H1 (cell line): ENCODE data around the gene CEP120.

Source experiments
- ASH2L ChIP-seq: fragments of 200-600, 300-600 bp; sonication (generic); IDR thresholded peaks from one replicate; pipeline ENCODE4 v1.7.1; 2017; ENCODE audit warnings: low read length
- ATF2 ChIP-seq: IDR thresholded peaks from 2 replicates; pipeline ENCODE4 v1.6.1; 2012; ENCODE audit warnings: low read length, inconsistent platforms
- EP300 ChIP-seq, 2 experiments: IDR thresholded peaks; 1 replicate in 1 of 2; 2 replicates in 1 of 2; pipeline ENCODE4 v1.6.1; 2011 to 2012; ENCODE audit warnings: low read depth in 2 of 2, low read length in 2 of 2, mild to moderate bottlenecking in 2 of 2, borderline replicate concordance in 1 of 2, inconsistent platforms in 1 of 2, moderate library complexity in 1 of 2
- GABPA ChIP-seq: IDR thresholded peaks from 2 replicates; pipeline ENCODE4 v1.6.1; 2011; ENCODE audit warnings: mild to moderate bottlenecking, low read length, moderate library complexity, borderline replicate concordance; ENCODE audit not compliant: insufficient read depth
- JUN ChIP-seq: IDR thresholded peaks from 2 replicates; pipeline ENCODE4 v1.6.1; 2011; ENCODE audit warnings: low read depth, mild to moderate bottlenecking, improper control_type of control experiment, low read length
- JUND ChIP-seq: IDR thresholded peaks from 2 replicates; pipeline ENCODE4 v1.6.1; 2011; ENCODE audit warnings: mild to moderate bottlenecking, improper control_type of control experiment, low read length
- POLR2A ChIP-seq, 2 experiments: IDR thresholded peaks; 1 replicate in 1 of 2; 2 replicates in 1 of 2; pipeline ENCODE4 v1.6.1; 2011; ENCODE audit warnings: low read depth in 2 of 2, low read length in 2 of 2, mild to moderate bottlenecking in 2 of 2; ENCODE audit errors: control extremely low read depth in 1 of 2
- SP1 ChIP-seq: IDR thresholded peaks from 2 replicates; pipeline ENCODE4 v1.6.1; 2011; ENCODE audit warnings: low read depth, low read length
- SRF ChIP-seq: IDR thresholded peaks from 2 replicates; pipeline ENCODE4 v1.6.1; 2011; ENCODE audit warnings: mild to moderate bottlenecking, low read depth, low read length, moderate library complexity
- SUZ12 ChIP-seq: fragments of 200-600 bp; sonication (generic); IDR thresholded peaks from 2 replicates; pipeline ENCODE4 v1.6.1; 2012; ENCODE audit warnings: mild to moderate bottlenecking, inconsistent platforms, low read length, moderate library complexity, mixed read lengths
- YY1 ChIP-seq: IDR thresholded peaks from 2 replicates; pipeline ENCODE4 v1.6.1; 2011; ENCODE audit warnings: low read depth, mild to moderate bottlenecking, low read length
- ZNF274 ChIP-seq: IDR thresholded peaks from 2 replicates; pipeline ENCODE4 v1.7.0; 2012; ENCODE audit warnings: low read length, borderline replicate concordance; ENCODE audit errors: extremely low read depth
- TF ChIP-seq, protein P1 (sequence below), 3 experiments: IDR thresholded peaks; 1 replicate in 2 of 3; 2 replicates in 1 of 3; pipeline versions ENCODE4 v1.5.1 to v1.6.1; 2011; ENCODE audit warnings: low read length in 3 of 3, mild to moderate bottlenecking in 3 of 3, inconsistent platforms in 2 of 3, low read depth in 1 of 3, moderate library complexity in 1 of 3; ENCODE audit not compliant: insufficient read depth in 1 of 3; ENCODE audit errors: control extremely low read depth in 1 of 3

- TF ChIP-seq ASH2L (no peak), ZNF274 (no peak), POLR2A (IDR thresholded peaks at IDR 0.05; ENCODE audit: control extremely low read depth in 1 of 2, low read depth in 2 of 2, low read length in 2 of 2) (no peak), GABPA (no peak), SUZ12 (no peak), JUND (no peak), JUN (no peak), YY1 (no peak), EP300 (IDR thresholded peaks at IDR 0.05; ENCODE audit: borderline replicate concordance in 1 of 2, low read depth in 2 of 2, low read length in 2 of 2) (no peak), SP1 (no peak), SRF (no peak), ATF2 (no peak)
- TF ChIP-seq, protein P1, sequence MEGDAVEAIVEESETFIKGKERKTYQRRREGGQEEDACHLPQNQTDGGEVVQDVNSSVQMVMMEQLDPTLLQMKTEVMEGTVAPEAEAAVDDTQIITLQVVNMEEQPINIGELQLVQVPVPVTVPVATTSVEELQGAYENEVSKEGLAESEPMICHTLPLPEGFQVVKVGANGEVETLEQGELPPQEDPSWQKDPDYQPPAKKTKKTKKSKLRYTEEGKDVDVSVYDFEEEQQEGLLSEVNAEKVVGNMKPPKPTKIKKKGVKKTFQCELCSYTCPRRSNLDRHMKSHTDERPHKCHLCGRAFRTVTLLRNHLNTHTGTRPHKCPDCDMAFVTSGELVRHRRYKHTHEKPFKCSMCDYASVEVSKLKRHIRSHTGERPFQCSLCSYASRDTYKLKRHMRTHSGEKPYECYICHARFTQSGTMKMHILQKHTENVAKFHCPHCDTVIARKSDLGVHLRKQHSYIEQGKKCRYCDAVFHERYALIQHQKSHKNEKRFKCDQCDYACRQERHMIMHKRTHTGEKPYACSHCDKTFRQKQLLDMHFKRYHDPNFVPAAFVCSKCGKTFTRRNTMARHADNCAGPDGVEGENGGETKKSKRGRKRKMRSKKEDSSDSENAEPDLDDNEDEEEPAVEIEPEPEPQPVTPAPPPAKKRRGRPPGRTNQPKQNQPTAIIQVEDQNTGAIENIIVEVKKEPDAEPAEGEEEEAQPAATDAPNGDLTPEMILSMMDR (IDR thresholded peaks at IDR 0.05; ENCODE audit: control extremely low read depth in 1 of 3, insufficient read depth in 1 of 3, low read depth in 1 of 3, low read length in 3 of 3), result no peak
Measured at GRCh38 chr5:123427281-123427680, 4.1 kb upstream of the CEP120 start.
